Spinal cord (tissue), 10 donors: ENCODE measurements around the gene TRAPPC2L. TPM values are rescaled to one million over a fixed set of nuclear protein-coding genes. Genes with fewer than 3 reads are reported as not detected.

Experiments
- DNase-seq, 6 donors: peaks; one replicate each; pipeline versions ENCODE4 v3.0.0 to v3.0.0-alpha.2; 2013 to 2015; ENCODE audit warnings: low spot score in 6 of 6, low read depth in 4 of 6
- H3K27ac ChIP-seq: one replicate; pipeline ENCODE4 v1.5.1; 2013; ENCODE audit warnings: low read depth, low read length, control low read depth
- H3K27me3 ChIP-seq: one replicate; pipeline ENCODE4 v1.6.1; 2013; ENCODE audit warnings: low read length; ENCODE audit not compliant: control insufficient read depth, insufficient read depth
- H3K36me3 ChIP-seq: one replicate; pipeline ENCODE4 v1.6.1; 2013; ENCODE audit warnings: low read length; ENCODE audit not compliant: control insufficient read depth, insufficient read depth
- H3K4me1 ChIP-seq: one replicate; pipeline ENCODE4 v1.6.1; 2013; ENCODE audit warnings: low read length; ENCODE audit not compliant: control insufficient read depth, insufficient read depth
- H3K4me3 ChIP-seq: one replicate; pipeline ENCODE4 v1.5.1; 2013; ENCODE audit warnings: low read depth, low read length, control low read depth
- H3K9me3 ChIP-seq: one replicate; pipeline ENCODE4 v1.6.1; 2013; ENCODE audit warnings: low read length; ENCODE audit not compliant: control insufficient read depth, insufficient read depth
- WGBS: methylation state at CpG from one replicate; pipeline ENCODE4 v1.1.5; 2013; ENCODE audit warnings: missing lambda C conversion rate; ENCODE audit not compliant: insufficient coverage; 5-methylcytosine and 5-hydroxymethylcytosine counted together
- polyA plus RNA-seq, 2 donors: library from polyadenylated mRNA; unstranded; fragments of 120-200 nt; gene quantifications; one replicate each; pipeline ENCODE4 v1.2.1, GENCODE V29; 2013; ENCODE audit not compliant: insufficient read length in 2 of 2
- total RNA-seq, 2 donors: library from RNA; depleted of rRNA in 1 of 2; stranded (reverse); fragments of 120-200 nt in 1 of 2; fragments of >200 nt in 1 of 2; gene quantifications; one replicate each; pipeline versions ENCODE4 v1.2.3 to v1.2.4, GENCODE V29; 2013 to 2014
- donor health status: healthy.

The TRAPPC2L gene
- total and polyA plus RNA-seq, 4 donors = 36.3 to 131 (median 89.9) TPM

GRCh38 chr16:88865310-88865709 is 8.4 kb downstream of the TRAPPC2L start:
- Histone ChIP-seq H3K36me3 (peaks cover 46% of the 10 kb centered on the region), H3K4me1 (peaks cover under 1% of the 10 kb centered on the region), H3K27ac (no peak overlapping the region), H3K4me3 (no peak overlapping the region), H3K27me3 (no peaks in the 10 kb centered on the region), H3K9me3 (no peaks in the 10 kb centered on the region)
- 71% methylated on average over 14 of the region's 14 CpGs for WGBS
- no peak for DNase-seq

GRCh38 chr16:88865742-88866141 is 8.8 kb downstream of the TRAPPC2L start:
- H3K27ac ChIP-seq = no peak overlapping the region
- no peaks in the 10 kb centered on the region for H3K9me3 ChIP-seq
- WGBS = 88% methylated on average over 15 of the region's 15 CpGs
- peaks cover 42% of the 10 kb centered on the region for H3K36me3 ChIP-seq
- no peak for DNase-seq
- H3K4me1 ChIP-seq = peaks cover 5% of the 10 kb centered on the region
- H3K4me3 ChIP-seq = no peak overlapping the region
- no peaks in the 10 kb centered on the region for H3K27me3 ChIP-seq

- Histone ChIP-seq H3K27me3 (no peaks in the 10 kb centered on the region), H3K36me3 (peaks cover 36% of the 10 kb centered on the region), H3K4me3 (no peak within 1 kb of the TSS), H3K27ac (no peak within 1 kb of the TSS), H3K4me1 (peaks cover 9% of the 10 kb centered on the region), H3K9me3 (no peaks in the 10 kb centered on the region)
- 78% methylated on average over 11 of the region's 20 CpGs for WGBS
- no peak for DNase-seq
Measured at GRCh38 chr16:88866151-88866920, 9.4 kb downstream of the TRAPPC2L start, which contains the start of gene PABPN1L. TSS of gene PABPN1L (minus strand) at chr16:88866660. CDS start at chr16:88866606, 54 bp downstream.

GRCh38 chr16:88867581-88868246 is 10.8 kb downstream of the TRAPPC2L start:
- Histone ChIP-seq H3K27me3 (no peaks in the 10 kb centered on the region), H3K36me3 (peaks cover 28% of the 10 kb centered on the region), H3K27ac (no peak overlapping the region), H3K9me3 (no peaks in the 10 kb centered on the region), H3K4me1 (peaks cover 12% of the 10 kb centered on the region), H3K4me3 (no peak overlapping the region)
- no peak for DNase-seq
- WGBS = 80% methylated on average over 18 of the region's 24 CpGs

- DNase-seq = peak in 2 of 6 donors; percentile 46 to 64
- Histone ChIP-seq H3K9me3 (no peaks in the 10 kb centered on the region), H3K27me3 (no peaks in the 10 kb centered on the region), H3K27ac (no peak overlapping the region), H3K4me3 (no peak overlapping the region), H3K36me3 (peaks cover 24% of the 10 kb centered on the region), H3K4me1 (peaks cover 12% of the 10 kb centered on the region)
- 79% methylated on average over 25 of the region's 27 CpGs for WGBS
Measured at GRCh38 chr16:88868974-88869672, 12.2 kb downstream of the TRAPPC2L start.

- peaks cover 23% of the 10 kb centered on the region for H3K36me3 ChIP-seq
- no peak overlapping the region for H3K27ac ChIP-seq
- no peaks in the 10 kb centered on the region for H3K27me3 ChIP-seq
- DNase-seq = no peak
- no peak overlapping the region for H3K4me3 ChIP-seq
- peaks cover 12% of the 10 kb centered on the region for H3K4me1 ChIP-seq
- 84% methylated on average over 9 of the region's 9 CpGs for WGBS
- H3K9me3 ChIP-seq = no peaks in the 10 kb centered on the region
Measured at GRCh38 chr16:88869673-88869980, 12.7 kb downstream of the TRAPPC2L start.

- peaks cover 12% of the 10 kb centered on the region for H3K4me1 ChIP-seq
- H3K36me3 ChIP-seq = peaks cover 34% of the 10 kb centered on the region
- H3K9me3 ChIP-seq = no peaks in the 10 kb centered on the region
- H3K4me3 ChIP-seq = no peak overlapping the region
- 43% methylated on average over 35 of the region's 37 CpGs for WGBS
- H3K27me3 ChIP-seq = no peaks in the 10 kb centered on the region
- no peak overlapping the region for H3K27ac ChIP-seq
- DNase-seq = peak in 1 of 6 donors; percentile 33
Measured at GRCh38 chr16:88870608-88871348, 13.9 kb downstream of the TRAPPC2L start.

- peaks cover 36% of the 10 kb centered on the region for H3K36me3 ChIP-seq
- H3K4me1 ChIP-seq = peaks cover 12% of the 10 kb centered on the region
- H3K4me3 ChIP-seq = no peak overlapping the region
- no peaks in the 10 kb centered on the region for H3K27me3 ChIP-seq
- WGBS = 69% methylated on average over 6 of the region's 8 CpGs
- H3K27ac ChIP-seq = no peak overlapping the region
- DNase-seq = no peak
- H3K9me3 ChIP-seq = no peaks in the 10 kb centered on the region
Measured at GRCh38 chr16:88871349-88871702, 14.4 kb downstream of the TRAPPC2L start.

GRCh38 chr16:88871730-88872416 is 14.9 kb downstream of the TRAPPC2L start:
- H3K36me3 ChIP-seq = peaks cover 41% of the 10 kb centered on the region
- H3K27ac ChIP-seq = no peak overlapping the region
- peaks cover 12% of the 10 kb centered on the region for H3K4me1 ChIP-seq
- no peaks in the 10 kb centered on the region for H3K9me3 ChIP-seq
- no peaks in the 10 kb centered on the region for H3K27me3 ChIP-seq
- no peak overlapping the region for H3K4me3 ChIP-seq
- no peak for DNase-seq
- WGBS = 85% methylated on average over 11 of the region's 21 CpGs
